Stimulated activated CD4-positive, alpha-beta T cell treated with anti-CD3 and anti-CD28 coated beads, Interleukin-1b, Interleukin-23, amount 100 ng/mL, for 1 hour (primary cell): ENCODE data around the gene SYNGR4.
"Not testable (repeated sequence)": the region's sequence is repeated elsewhere in the genome, so short reads cannot be mapped to it uniquely, and the experiment has no call there.

Experiments used
- DNase-seq, 2 donors: peaks; one replicate each; pipeline ENCODE4 v3.0.0-alpha.2; 2020; ENCODE audit warnings: low read depth in 2 of 2

Gene SYNGR4, protein sequence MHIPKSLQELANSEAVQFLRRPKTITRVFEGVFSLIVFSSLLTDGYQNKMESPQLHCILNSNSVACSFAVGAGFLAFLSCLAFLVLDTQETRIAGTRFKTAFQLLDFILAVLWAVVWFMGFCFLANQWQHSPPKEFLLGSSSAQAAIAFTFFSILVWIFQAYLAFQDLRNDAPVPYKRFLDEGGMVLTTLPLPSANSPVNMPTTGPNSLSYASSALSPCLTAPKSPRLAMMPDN

DNA sequence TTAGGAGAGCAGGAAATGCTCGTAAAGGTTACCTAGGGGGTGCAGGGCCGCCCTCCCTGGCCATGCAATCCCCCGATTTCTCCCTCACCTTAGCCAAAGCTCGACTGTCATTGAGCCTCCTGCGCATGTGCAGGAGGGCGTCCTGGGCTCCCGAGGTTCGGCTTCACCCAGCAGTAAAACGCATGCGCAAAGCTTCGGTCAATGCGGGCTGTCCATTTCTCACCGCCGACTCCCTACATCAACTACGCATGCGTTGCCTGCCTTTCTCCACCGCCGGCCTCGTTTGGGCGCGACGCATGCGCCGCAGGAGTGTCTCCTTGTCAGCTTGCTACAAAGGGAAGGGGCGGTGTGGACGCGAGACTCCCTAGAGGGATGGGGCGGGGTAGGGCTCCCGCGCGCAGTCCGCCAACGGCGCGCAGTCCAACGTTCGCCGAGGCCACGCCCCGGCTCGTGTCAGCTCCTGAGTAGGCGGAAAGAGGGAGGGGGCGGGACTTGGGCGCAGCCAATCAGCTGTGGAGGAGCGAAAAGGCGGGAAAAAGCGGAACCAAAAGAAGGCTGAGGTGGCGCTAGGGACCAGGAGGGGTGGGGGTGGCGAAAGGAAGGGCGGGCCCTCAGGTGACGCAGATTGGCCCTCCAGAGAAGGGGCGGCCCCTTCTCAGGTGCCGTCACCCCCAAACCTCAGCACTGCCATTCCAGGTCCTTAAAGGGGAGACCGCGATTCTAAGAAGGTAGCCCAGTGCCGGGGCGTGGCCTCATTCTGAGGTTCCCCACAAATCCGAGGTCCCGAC is at the start of gene SYNGR4, which contains the start of gene TMEM143:
Gene SYNGR4 (plus strand): TSS at position 558 of the 788 bp plus-strand sequence. CDS start 1,476 bp downstream, outside the sequence.
Gene TMEM143 (minus strand): TSS at position 131 of the 788 bp plus-strand sequence. CDS start 20 bp downstream, at position 111.
- peak; percentile 87 to 98 for DNase-seq

DNA sequence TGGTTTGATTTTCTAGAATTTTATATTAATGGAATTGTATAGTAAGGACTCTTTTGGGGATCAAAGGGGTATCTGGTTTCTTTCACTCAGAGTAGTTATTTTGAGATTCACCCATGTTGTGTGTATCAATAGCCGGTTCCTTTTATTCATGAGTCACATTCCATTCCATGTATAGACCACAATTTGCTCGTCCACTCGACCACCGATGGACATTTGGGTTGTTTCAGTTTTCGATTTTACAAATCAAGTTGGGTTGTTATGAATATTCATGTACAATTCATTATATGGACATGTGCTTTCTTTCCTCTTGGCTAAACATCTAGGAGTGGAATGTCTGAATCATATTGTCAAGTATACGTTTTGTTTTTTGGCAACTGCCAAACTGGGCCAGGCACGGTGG is 48.5 kb upstream of the SYNGR4 start:
- DNase-seq = no peak

- DNase-seq = not testable (repeated sequence)
Observed at GRCh38 chr19:48317708-48317960, 46.5 kb upstream of the SYNGR4 start.

GRCh38 chr19:48318286-48318987 is 45.7 kb upstream of the SYNGR4 start:
- DNase-seq = no peak

DNA sequence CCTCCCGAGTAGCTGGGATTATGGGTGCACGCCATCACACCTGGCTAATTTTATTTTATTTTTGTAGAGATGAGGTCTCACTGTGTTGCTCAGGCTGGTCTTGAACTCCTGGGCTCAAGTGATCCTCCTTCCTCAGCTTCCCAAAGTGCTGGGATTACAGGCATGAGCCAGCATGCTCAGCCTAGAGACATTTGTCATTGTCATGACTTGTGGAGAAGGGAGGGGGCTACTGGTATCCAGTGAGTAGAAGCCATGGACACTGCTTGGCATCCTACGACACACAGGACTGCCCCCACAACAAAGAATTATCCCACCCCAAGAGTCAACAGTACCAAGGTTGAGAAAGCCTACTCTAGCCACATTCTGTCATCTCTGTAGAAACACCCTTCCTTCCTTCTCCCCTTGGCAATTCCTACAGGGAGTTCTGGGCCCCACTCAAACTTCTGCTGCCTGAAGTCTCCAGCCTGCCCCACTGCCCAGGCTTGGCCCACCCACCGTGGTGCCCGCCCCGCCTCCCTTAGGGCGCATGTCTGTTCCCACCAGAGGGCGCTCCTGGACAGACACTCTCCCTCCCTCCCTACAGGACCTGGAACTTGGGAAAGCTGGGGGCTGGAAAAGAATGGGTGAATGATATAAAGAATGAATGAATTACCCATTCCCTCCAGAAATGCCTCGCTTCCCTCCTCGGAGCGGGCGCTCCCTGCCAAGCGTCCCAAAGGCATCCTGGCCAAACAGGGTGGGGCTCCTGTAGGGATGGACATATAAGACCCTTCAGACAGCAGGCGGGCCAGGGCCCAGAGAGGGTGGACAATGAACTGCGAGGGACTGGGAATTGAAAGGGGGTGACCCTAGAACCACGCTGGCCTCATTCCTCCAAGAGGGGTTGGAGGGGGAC is 44.3 kb upstream of the SYNGR4 start:
- peak; percentile 55 to 61 for DNase-seq

- DNase-seq = peak; percentile 87 to 96
Observed at GRCh38 chr19:48321372-48321621, 42.9 kb upstream of the SYNGR4 start.

GRCh38 chr19:48321622-48322591 is 42.3 kb upstream of the SYNGR4 start:
- peak; percentile 98 to 100 for DNase-seq

- DNase-seq = peak; percentile 62 to 71
Observed at GRCh38 chr19:48325265-48325910, 38.8 kb upstream of the SYNGR4 start, which contains the start of gene EMP3. Gene EMP3, plus strand, starts transcription at chr19:48325552. Its CDS starts 1,293 bp downstream, at chr19:48326845.

GRCh38 chr19:48329167-48329891 is 34.8 kb upstream of the SYNGR4 start:
- DNase-seq = no peak

DNA sequence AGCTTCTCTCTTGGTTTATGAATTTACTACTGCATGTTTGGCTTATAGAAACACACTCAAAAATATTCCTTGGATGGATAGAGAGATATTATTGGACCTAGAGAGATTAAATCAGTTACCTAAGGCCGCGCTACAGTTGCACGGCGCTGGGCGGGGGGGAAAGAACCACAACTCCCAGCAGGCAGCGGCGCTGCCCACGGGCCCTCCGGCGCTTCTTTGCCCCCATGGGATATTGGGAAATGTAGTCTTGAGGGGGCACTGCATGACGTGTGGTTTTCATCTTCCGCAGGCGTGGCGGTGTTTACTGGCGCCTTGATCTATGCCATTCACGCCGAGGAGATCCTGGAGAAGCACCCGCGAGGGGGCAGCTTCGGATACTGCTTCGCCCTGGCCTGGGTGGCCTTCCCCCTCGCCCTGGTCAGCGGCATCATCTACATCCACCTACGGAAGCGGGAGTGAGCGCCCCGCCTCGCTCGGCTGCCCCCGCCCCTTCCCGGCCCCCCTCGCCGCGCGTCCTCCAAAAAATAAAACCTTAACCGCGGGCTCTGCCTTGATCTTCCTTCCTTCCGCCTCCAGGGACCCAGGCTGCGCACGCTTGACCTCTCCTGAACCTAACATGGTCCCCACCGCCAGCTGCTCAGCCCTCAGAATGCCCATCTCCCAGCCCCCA is 34.0 kb upstream of the SYNGR4 start:
- peak in 1 of 2 donors; percentile 60 for DNase-seq

DNA sequence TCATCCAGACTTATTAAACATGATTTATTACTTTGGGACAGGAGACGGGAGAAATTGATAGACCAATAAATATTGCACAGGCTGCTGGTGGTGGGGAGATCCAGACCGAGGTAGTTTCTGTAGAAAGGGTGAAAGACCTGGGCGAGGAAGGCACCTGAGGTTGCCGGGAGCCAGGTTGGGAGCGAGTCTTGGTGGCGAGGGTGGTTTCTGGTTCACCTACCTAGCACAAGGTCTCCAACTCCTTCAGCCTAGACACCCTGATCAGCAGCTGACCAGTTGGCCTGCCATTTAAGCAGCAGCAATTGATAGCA is 31.9 kb upstream of the SYNGR4 start:
- DNase-seq = no peak

- DNase-seq = peak; percentile 72 to 91
Observed at GRCh38 chr19:48332662-48333466, 31.3 kb upstream of the SYNGR4 start.

- DNase-seq = peak; percentile 87 to 90
Observed at GRCh38 chr19:48333467-48334384, 30.4 kb upstream of the SYNGR4 start.

- DNase-seq = no peak
Observed at GRCh38 chr19:48338253-48338755, 25.9 kb upstream of the SYNGR4 start.

DNA sequence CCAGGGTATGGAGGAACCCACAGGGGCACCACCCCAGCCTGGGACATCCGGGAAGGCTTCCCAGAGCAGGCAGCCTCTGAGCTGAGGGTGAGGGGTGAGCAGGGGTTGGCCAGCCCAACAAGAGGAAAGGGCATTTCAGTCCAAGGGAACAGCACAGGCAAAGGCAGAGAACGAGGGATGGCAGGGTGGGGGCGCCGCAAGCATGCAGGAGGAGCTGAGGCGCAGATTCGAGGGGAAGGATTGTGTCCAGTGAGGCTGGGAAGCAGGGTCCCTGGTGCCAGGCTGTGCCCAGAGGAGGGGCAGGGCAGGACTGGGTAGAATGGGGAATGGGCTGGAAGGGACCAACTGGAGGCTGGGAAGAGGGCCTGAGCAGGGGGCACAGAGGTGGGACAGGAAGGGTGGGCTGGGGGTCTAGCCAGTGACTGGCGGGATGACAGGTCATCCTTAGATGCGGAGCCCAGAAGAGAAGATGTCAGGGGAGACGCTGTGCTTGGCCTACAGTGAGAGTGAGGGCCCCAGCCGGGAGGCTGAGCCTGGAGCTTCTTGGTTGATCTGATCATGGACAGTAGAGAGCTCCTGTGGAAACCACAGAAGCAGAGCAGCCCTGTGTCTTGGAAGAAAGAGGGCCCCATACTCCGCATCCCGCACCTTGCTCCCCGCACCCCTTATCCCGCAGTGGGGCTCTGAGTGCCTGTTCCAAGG is 25.2 kb upstream of the SYNGR4 start:
- DNase-seq = no peak

GRCh38 chr19:48340995-48341394 is 23.2 kb upstream of the SYNGR4 start:
- DNase-seq = no peak
